CD4-positive, alpha-beta T cell treated with Interferon alpha-2 for 1 hour (primary cell): ENCODE data around the gene GPR107.
A peak's percentile ranks its signal among the peaks of the same experiment; 100 is the strongest.

ENCODE experiments used
- DNase-seq, 2 donors: peaks; one replicate each; pipeline ENCODE4 v3.0.0-alpha.2; 2020 to 2022

GPR107 gene

DNA sequence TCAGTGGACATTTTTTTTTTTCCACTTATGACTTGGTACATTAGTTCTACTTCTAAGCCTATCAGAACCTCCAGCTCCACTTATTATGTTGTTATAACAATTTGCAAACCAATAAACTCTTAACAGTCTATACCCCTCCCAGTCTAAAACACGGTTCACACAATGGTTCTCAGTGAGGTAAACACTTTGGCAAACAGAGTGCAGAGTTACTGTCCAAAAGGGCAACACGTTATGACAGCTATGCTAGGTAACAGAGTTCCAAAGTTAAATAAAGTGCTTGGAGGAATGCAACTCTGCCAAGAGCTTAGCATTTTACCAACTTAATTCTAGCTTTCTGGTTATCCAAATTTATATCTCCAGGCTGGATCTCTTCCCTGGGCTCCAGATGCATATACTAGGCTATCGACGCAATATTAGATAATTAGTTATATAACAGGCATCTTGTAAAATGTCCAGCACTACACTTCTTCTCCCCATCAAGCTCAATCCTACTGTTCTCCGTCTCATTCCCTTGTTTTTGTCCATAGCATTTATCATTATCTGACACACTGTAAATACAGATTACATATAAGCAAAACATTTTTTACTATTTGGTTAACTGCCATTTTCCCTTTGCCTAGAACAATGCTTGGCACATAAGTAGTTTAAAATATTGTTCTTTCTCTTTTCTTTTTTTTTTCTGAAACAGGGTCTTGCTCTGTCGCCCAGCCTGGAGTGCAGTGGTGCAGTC lies 25.0 kb upstream of the GPR107 start:
- DNase-seq: no peak

DNA sequence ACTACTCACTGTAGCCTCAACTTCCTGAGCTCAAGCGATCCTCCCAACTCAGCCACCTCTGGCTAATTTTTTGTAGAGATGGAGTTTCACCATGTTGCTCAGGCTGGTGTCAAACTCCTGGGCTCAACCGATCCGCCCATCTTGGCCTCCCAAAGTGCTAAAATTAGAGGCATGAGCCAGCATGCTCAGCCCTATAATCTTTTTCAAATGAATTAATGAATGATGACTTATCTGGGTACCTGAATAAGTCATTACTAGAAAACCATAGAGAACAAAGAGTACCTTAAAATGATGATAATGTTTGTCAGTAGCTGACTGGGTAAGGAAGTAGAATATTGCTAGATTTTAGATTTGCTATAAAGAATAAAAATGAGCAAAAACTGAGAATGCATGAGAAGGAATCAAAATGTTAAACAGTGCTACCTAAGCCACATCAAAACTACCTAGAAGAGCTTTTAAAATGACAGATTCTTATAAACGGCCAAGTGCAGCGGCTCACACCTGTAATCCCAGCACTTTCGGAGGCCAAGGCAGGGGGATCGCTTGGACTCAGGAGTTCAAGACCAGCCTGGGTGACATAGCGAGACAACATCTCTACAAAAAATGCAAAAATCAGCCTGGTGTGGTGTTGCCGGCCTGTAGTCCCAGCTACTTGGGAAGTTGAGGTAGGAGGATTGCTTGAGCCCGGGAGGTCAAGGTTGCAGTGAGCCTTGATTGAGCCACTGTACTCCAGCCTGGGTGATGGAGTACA lies 24.3 kb upstream of the GPR107 start:
- no peak for DNase-seq

DNA sequence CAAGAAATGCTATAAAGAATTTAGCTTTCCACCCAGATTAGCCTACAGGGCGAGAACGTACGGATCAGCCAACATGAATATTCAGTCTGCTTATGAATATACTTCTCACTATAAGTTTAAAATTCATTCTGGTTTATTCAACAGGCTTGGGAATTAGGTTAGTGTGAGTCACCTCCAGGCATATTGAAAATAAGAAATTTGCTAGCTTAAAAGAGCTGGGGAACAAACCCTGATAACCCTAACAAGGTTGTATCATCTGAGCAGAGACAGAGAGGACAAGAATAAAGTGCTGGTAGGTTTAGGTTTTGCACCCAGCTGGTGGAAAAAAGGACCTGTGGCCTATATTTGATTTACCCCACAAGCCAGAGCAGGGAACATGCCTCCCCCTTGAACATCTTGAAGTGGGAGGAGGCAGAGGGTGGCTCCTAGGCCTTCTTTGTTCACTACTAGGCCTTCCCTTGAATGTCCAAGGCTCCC lies 23.0 kb upstream of the GPR107 start:
- peak in 1 of 2 donors; percentile 44 for DNase-seq

DNA sequence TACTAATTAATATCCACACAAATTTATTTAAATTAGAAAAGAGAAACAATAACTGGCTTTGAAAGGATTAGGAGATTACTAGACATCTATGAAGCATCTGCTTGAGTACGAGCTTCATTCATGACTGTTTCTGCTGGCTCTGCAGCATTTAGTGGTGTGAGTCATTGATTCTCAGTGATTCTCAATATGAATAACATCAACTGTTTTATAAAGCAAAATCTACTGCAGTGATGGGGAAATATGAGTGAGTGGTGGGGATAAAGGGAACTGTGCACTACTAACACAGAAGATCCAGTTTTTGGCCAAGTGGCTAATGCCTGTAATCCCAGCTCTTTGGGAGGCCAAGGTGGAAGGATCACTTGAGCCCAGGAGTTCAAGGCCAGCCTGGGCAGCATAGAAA lies 19.1 kb upstream of the GPR107 start:
- DNase-seq: no peak

DNA sequence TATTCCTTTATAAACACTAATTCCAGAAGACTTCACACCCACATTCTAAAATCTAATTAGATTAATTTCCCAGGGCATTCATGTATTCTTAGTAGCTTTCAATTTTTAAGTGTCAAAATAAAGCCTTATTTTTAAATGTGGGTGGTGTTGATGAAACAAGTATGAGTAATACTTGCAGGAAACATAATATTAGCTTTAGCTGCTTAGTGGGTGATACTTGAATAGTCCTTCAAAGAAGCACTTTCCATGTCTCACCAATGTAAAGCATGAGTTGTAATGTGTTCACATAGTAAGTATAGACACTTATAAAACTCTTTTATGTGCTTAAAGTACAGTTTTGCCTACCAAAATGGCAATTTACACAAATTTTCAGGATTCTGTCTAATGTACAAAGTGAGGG lies 17.6 kb upstream of the GPR107 start:
- peak in 1 of 2 donors; percentile 50 for DNase-seq

DNA sequence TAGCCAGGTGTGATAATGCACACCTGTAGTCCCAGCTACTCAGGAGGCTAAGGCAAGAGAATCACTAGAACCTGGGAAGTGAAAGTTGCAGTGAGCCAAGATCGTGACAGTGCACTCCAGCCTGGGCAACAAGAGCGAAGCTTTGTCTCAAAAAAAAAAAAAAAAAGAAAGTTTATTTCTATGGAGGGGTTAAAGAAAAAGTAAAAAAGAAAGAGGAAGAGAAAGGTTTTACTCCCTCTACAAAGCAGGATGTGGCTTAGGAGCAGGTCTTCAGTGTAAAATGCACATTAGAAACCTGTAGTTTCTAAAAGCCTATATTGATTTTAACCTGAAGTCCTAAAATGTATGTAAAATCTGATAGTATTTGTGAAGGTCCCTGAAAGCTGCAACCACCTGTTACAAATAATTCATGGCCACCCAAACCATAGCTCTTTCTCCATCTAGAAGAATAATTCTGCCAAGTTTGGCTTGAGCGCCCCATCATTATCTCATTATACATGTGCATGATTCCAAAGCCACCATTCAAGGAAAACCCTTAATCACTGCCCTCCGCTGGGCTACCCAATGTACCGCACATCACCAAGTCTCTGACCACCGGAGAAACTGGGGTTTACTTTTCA lies 14.1 kb upstream of the GPR107 start:
- DNase-seq: peak in 1 of 2 donors; percentile 54

DNA sequence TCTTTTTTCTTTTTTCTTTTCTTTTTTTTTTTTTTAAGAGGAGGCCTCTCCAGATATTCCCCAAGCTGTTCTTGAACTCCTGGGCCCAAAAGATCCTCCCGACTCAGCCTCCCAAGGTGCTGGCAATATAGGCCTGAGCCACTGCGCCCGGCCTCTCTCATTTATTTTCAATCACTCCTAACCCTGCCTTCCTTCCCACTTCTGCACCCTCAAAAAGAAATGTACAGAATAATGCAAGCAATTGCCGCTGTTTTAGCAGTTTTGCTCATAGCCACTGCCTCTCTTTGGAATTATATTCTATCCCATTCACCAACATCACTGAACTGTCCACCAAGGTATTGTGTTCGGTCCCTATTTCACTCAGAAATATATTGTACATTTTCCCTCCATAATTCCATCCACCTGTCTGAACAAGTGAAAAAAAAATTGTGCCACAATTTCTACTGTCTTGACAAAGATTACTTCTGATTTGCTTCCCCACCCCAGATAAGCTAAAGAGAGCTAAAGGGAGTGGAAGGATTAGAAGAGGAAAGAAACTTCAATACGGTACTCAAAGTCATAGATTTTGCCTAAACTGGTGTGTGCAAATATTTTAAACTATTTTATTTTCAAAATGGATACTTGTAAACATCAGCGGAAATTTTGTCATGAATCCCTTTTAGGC lies 12.6 kb upstream of the GPR107 start:
- DNase-seq: no peak

DNA sequence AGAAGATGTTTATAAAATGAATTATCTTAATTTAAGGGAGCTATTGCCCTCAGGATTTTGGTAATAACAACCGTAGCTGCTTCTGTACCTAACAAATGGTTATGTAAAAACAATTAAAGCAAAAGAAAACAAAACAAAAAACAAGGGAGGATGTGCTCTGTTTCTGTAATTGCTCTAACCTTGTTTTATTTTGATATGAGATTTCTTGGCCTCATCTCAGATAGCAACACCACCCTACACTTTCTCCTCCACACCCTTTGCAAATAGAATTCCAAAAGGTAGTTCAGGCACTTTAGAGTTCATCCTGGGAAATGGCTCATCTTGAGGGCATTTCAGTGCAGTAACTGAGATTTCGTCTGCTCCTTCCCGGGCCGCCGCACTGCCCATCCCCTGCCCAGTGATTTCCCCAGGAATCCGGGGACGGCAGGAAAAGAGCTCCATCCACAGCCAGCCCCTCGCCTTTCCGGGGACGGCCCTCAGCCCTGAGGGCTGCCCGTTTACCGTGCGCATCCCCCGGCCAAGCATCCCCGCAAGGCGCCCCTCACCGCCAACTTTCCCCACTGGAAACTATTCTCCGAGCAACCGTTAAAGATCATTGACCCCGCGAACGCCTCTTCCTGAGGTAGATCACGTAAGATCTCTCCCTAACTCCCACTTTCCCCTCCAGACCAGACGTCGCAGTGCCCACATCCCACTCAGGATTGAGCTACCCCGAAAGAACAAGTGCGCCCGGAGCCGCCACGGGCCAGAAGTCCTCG lies 11.9 kb upstream of the GPR107 start:
- no peak for DNase-seq

DNA sequence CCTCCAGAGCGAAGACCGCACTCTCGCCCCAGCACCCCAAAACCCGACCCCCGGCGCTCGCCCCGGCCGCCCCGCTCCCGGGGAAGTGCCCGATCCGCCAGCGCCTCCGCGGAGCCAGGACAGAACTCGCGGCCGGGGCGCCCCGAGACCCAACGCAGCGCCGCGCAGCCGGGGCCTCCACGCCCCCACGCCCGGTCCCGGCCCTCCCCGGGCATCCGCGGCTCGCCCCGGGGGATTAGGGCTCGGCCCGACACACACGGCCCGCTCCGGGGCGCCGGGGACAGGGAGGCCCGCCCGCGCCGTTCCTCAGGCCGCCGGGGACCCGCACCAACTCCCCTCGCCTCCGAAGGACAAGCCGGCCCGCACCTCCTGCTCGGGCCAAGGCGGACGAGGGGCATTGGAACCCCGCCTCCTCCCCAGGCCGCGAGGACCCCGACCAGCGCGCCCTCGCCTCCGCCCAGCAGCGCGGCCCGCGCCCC lies 11.3 kb upstream of the GPR107 start:
- no peak for DNase-seq

DNA sequence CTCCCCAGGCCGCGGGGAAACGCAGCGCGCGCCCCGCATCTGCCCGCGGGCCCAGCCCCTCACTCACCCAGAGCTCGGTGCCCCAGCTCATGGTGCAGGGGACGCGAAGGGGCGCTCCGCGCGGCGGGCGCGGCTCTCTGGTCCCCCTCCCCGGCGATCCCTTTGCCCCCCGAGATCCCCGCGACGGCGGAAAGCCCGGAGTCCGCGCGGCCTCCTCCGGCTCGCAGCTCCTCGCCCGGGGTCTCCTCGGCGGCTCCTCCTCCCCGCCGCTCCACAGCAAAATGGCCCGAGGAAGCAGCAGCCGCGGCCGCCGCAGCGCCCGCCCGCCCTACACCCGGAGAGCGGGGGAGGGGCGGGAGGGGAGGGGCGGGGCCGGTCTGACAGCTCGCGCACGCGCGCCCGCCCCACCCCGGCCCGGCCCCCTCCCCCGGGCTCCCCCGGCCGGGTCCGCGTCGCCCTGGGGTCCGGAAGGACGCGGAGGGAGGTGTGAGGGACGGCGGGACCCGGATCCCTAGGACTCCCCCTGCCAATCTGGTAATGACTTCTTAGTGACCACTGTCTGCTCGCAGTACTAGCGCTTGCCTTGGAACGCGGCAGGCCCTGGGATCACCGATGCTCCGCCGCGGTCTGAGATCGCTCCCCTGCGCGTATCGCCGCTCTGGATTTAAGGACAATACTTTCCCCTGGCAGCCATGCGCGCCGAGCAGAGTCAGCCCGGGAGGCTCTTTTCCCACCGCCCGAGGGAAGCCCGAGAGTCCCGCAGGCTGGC lies 10.6 kb upstream of the GPR107 start, which contains the start of gene FNBP1:
FNBP1 (minus strand) TSS at position 305 of the 769 bp plus-strand sequence; CDS start at position 91, 214 bp downstream.
- DNase-seq: peak; percentile 79 to 87

DNA sequence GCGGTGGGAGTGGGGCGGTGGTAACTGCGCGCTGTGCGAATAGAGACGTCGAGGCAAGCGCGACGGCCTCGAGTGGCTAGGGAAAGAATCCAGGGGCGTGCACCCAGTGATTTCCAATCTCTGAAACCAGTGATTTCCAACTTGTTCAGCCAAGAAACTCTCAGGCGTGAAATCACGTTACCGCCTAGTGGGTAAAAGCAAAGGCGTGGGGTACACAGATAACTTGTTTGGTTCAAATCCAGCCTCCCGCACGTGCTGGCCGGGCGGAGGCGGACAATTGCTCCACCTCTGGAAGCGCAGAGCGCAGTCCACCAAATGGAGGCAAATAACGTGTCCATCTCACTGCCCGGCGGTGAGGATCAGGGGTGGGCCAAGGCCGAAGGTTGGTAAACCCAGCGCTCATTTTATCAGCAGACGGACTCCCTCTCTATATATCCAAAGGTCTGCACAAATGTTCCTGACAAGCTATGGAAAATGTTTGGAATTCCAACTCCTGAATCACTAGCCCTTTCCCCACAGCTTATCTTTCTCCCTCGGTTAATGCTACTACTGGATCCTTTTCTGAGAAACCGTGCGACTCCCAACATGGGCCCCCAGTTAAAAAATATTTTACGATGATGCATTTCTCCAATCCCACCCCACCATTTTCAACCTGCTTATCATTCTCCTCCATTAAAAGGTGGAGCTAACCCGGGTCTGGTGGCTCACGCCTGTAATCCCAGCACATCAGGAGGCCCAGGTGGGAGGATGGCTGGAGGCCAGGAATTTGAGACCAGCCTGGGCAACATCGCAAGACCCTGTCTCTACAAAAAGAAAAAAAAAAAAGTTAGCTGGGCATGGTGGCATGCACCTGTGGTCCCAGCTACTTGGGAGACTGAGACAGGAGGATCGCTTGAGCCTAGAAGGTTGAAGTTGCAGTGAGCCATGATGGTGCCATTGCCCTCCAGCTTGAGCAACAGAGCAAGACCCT lies 9.8 kb upstream of the GPR107 start:
- DNase-seq: no peak

DNA sequence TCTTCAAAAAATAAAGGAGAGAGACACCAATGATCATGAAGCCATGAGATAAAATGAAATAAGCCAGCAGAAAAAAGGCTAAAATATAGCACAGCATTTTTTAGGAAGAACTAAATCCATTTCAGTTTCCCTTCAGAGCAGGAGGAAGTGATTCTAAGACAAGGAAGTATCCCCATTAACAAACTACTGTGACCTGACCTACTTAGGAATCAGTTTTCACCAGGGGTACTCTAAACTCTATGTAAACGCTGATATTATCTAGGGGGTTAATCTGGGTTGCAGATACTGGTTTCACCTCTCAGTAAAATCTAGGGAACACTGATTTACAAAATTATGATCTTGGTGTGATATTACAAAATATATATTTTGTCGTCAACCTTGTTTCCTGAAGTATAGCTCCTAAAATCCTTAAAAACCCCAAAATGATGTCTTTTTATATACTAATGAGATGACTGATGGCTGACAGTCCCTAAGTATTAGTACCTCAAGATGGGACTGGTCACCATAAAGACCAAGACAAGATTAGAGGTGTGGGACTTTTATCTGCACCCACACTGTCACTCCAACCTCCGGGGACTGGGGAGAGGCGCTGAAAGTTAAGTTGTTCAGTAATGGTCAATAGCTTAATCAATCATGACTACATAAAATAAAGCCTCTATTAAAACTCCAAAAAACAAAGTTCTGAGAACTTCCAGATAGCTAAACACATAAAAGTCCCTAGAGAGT lies 7.8 kb upstream of the GPR107 start:
- DNase-seq: no peak

DNA sequence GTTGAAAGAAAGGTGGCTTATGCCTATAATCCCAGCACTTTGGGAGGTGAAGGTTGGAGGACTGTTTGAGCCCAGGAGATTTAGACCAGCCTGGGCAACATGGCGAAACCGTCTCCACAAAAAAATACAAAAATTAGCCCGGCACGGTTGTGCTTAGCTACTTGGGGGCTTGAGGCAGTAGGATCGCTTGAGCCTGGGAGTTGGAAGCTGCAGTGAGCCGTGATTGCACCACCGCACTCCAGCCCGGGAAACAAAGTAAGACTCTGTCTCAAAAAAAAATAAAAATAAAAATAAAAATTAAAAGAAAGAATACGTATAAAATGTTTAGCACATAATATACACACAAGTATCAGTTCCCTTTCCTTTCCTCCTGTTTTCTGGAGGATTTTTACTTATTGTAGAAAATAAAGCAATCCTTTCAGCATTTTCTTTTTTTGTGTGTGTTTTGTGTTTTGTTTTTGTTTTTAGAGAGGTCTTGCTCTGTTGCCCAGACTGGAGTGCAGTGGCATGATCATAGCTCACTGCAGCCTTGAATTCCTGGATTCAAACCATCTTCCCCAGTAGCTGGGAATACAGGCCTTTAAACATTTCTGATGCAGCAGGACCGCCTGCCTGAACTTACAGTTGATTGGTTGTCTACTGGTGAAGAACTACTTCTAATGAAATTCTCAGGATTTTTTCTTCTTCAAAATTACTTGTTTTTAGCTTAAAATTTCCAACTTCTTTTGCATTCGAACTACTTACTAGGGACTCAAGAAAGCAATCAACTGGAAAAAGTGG lies 4.1 kb upstream of the GPR107 start:
- DNase-seq: no peak

DNA sequence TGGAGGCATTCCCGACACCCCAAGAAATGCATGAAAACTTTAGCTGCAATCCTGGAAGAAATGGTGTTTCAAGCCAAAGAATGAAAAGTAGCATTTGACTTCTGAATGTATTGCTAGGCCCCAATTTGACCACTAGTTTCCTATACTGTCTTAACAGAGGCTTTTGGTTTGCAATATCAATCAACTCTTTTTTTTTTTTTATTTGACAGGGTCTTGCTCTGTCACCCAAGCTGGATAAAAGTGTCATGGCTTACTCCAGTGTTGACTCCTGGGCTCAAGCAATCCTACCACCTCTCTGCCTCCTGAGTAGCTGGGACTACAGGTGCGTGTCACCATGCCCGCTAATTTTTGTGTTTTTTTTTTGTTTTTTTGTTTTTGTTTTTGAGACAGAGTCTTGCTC lies 3.2 kb upstream of the GPR107 start:
- no peak for DNase-seq

DNA sequence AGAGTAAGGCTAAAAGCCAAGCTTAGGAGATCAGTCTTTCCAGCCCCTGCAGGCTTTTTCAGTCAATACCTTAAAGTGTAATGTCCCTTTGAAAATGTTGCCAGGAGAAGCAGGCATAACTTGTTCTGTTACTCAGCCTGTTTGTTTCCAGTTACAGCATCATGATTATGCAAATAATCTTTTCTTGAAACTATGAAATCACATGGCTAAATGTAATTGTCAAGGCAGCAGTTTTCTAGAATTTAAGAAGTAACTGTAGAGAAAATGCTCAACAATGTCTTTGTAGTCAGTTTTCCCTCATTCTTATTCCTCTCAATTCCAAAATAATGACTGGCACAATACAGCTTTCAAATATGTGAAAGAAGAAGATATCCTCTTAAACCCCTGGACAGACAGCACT lies 1.9 kb upstream of the GPR107 start:
- no peak for DNase-seq

DNA sequence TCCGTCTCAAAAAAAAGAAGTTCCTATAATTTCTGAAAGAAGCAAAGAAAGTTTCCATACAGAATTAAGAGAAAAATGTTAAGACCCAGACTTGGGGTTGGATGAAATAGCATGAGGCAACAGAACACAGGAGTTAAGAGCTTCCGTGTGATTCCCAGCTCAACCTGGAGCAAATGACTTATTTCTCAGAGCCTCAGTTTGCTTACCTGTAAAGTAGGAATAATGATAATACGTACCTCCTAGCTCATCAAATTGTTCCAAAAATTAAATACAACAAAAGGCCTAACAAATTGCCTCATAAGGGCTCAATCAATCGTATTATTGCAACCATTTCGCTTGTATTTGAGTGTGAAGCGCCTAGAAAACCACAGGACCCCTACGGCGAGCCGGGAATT lies 600 bp upstream of the GPR107 start:
- DNase-seq: no peak

DNA sequence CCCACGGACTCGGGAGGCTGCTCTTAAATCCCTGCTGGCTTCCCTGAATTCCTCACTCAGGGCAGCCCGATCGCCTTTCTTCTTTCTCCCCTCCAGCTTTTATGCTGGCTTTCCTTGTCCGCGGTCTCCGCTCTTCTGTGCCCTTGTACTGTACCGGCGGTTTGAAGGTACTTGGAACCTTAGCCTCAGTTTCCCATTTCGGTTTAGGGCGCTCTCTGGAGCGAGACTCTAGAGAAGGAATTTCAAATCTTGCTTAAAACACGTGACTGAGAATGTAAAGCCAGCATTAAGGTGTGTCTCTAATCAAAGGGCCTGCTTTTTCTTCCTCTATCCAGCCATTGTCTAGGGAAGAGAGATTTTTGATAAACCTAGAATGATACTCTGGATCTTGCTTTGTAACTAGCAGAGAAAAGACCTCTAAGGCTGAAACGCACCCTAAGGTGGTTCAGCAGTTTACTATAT lies 650 bp downstream of the GPR107 start:
- no peak for DNase-seq

DNA sequence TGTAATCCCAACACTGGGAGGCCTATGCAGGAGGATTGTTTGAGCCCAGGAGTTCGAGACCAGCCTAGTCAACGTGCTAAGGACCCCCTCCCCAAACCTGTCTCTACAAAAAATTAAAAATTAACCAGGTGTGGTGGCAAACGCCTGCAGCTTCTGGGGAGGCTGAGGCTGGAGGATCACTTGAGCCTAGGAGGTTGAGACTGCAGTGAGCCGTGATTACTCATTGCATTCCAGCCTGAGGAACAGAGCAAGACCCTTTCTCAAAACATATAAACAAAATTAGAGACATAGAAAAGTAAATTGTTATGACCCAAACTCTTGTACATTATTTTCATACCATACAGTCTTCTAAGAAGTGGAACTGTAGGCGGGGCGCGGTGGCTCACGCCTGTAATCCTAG lies 1.1 kb downstream of the GPR107 start:
- no peak for DNase-seq

DNA sequence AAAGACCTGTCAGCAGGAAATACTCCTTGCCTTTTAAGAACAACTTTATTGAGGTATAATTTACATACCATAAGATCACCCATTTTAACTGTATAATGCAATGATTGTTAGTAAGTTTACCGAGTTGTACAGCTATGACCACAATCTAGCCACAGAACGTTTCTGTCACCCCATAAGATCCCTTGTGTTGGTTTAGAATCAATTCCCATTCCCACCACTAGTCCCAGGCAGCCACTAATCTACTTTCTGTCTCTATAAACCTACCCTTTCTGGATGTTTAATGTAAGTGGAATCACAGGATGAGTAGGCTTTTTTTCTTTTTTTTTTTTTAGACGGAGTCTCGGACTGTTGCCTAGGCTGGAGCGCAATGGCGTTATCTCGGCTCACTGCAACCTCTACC lies 4.4 kb downstream of the GPR107 start:
- DNase-seq: no peak
